Gastrocnemius medialis (tissue), 4 donors: ENCODE measurements around the gene TSPYL2.

Experiments
- CTCF ChIP-seq, 5 experiments: fragments of 450-650 bp in 3 of 5; fragments of 200-600 bp in 2 of 5; sonication (generic) in 2 of 5; IDR thresholded peaks in 4 of 5; conservative IDR thresholded peaks in 1 of 5; 1 replicate in 4 of 5; 2 replicates in 1 of 5; pipeline ENCODE4 v1.5.1; 2016 to 2019; ENCODE audit warnings: antibody characterized with exemption in 5 of 5, mild to moderate bottlenecking in 3 of 5, moderate library complexity in 3 of 5
- POLR2A ChIP-seq, 2 donors: fragments of 450-650 bp; IDR thresholded peaks; one replicate each; pipeline ENCODE4 v1.6.1; 2017; ENCODE audit warnings: antibody characterized with exemption in 2 of 2, mild to moderate bottlenecking in 2 of 2, moderate library complexity in 2 of 2

DNA sequence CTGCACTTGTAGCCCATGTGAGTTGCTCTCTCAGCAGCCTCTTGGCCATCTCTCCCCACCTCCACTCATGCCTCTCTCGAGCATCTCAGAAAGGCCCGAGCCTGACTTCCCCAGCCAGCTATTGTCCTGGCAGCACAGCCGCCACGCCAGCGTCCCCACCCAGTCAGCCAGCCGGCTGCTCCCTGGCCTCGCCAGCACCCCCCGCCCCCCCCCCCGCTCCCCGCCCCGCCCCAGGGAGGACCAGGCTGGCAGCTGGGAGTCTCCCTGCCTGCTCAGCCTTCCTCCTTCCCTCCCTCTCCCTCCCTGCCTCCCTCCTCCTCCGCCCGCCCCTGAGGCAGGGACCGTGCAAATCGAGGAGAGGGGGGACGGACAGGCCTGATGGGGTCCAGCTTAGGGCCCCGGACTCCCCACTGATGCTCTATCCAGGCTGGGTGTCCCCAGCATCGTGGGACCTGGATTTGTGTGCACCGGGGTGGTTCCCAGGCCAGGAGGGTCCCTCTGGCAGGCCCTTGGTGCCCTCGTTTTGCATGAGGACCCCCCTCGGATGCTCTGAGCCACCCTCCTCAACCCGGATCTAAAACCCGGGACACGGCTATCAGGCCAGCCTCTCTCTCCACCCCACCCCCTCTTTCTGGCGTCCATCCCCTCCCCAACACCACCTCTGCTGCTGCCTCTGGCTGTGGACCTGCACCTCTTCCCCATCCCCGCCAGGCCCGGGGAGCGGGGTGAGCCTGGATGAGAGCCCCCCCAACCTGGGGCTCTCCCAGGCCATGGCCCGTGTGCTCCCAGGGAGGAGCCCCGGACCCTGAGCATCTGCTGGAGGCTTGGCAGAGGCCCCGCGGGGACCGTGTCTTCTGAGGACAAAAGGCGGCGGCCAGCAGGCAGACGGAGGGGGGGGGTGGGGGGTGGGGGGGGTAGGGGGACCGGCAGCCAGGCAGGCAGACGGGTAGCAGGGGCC lies 33.7 kb upstream of the TSPYL2 start, which contains the start of gene GPR173:
- no peak for TF ChIP-seq POLR2A (IDR thresholded peaks at IDR 0.05)
- TF ChIP-seq CTCF (IDR thresholded peaks at IDR 0.05 in 4 of 5, conservative IDR thresholded peaks at IDR 0.05 in 1 of 5) = no peak
